Caco-2 (cell line): ENCODE data around the gene CPA2. TPM values are rescaled to one million over a fixed set of nuclear protein-coding genes. Genes with fewer than 3 reads are reported as not detected.
A peak's percentile ranks its signal among the peaks of the same experiment; 100 is the strongest.
"Not testable (repeated sequence)": the region's sequence is repeated elsewhere in the genome, so short reads cannot be mapped to it uniquely, and the experiment has no call there.

Experiments
- BruUV-seq: library from RNA; stranded (reverse); fragments of 400-500 nt; replicated peaks from 2 replicates; lab custom pipeline; 2021; lab: Mats Ljungman, UMichigan
- CTCF ChIA-PET: fragments of 300-600 bp; sonication (Branson Sonifier 250); formaldehyde crosslinking; loops from one replicate; lab custom pipeline; 2022; ENCODE audit warnings: antibody characterized with exemption; lab: Charles Lee
- POLR2A ChIA-PET: fragments of 300-600 bp; sonication (Branson Sonifier 250); formaldehyde crosslinking; loops from one replicate; lab custom pipeline; 2022; ENCODE audit warnings: antibody characterized with exemption; lab: Charles Lee
- DNase-seq, 2 experiments: peaks; one replicate each; pipeline versions ENCODE4 v3.0.0 to v3.0.0-alpha.2; 2020 to 2022
- H3K27me3 ChIP-seq: replicated peaks from 2 replicates; pipeline ENCODE4 v1.6.0; 2011; ENCODE audit warnings: low read length; ENCODE audit not compliant: control insufficient read depth, insufficient read depth
- H3K36me3 ChIP-seq: 2 replicates; pipeline ENCODE4 v1.5.1; 2011; ENCODE audit warnings: low read length; ENCODE audit not compliant: control insufficient read depth, insufficient read depth
- H3K4me1 ChIP-seq: fragments of 250-450 bp; sonication (Bioruptor Pico); 2 replicates; pipeline ENCODE4 v1.5.1; 2020; ENCODE audit warnings: mild to moderate bottlenecking
- H3K4me3 ChIP-seq: 2 replicates; pipeline ENCODE4 v1.5.1; 2011; ENCODE audit warnings: low read depth, mild to moderate bottlenecking, control low read depth, low read length
- H3K9me3 ChIP-seq: fragments of 250-450 bp; sonication (Bioruptor Pico); 2 replicates; pipeline ENCODE4 v1.5.1; 2020; ENCODE audit warnings: mild to moderate bottlenecking, moderate library complexity
- H3K27ac Mint-ChIP-seq: one replicate; pipeline ENCODE4 v1.8.0; 2022; ENCODE audit warnings: mixed read lengths; ENCODE audit not compliant: unreplicated experiment
- H3K27me3 Mint-ChIP-seq: one replicate; pipeline ENCODE4 v1.8.0; 2022; ENCODE audit warnings: mixed read lengths; ENCODE audit not compliant: insufficient read depth, unreplicated experiment
- H3K36me3 Mint-ChIP-seq: one replicate; pipeline ENCODE4 v1.8.0; 2022; ENCODE audit warnings: mild to moderate bottlenecking, mixed read lengths; ENCODE audit not compliant: insufficient read depth, unreplicated experiment
- H3K4me1 Mint-ChIP-seq: one replicate; pipeline ENCODE4 v1.8.0; 2022; ENCODE audit warnings: low read depth, mixed read lengths; ENCODE audit not compliant: unreplicated experiment
- H3K4me3 Mint-ChIP-seq: one replicate; pipeline ENCODE4 v1.8.0; 2022; ENCODE audit warnings: mild to moderate bottlenecking, moderate library complexity, mixed read lengths; ENCODE audit not compliant: unreplicated experiment
- H3K9me3 Mint-ChIP-seq: one replicate; pipeline ENCODE4 v1.8.0; 2022; ENCODE audit warnings: mixed read lengths; ENCODE audit not compliant: unreplicated experiment
- intact Hi-C: fragments of 100-400 bp; cut with micrococcal nuclease; formaldehyde crosslinking; loops from one replicate; pipeline ENCODE4 v1.10.0; 2022; ENCODE audit not compliant: unreplicated experiment
- total RNA-seq: library from RNA; stranded (reverse); gene quantifications from 2 replicates; pipeline ENCODE4 v1.2.3, GENCODE V29; 2022
- TF ChIP-seq, protein P1 (sequence below), 2 experiments: fragments of 200-600 bp in 1 of 2; IDR thresholded peaks; 1 replicate in 1 of 2; 2 replicates in 1 of 2; pipeline versions ENCODE4 v1.5.1 to v1.8.0; 2011 to 2022; ENCODE audit warnings: antibody characterized with exemption in 1 of 2, control low read depth in 1 of 2, inconsistent platforms in 1 of 2, low read depth in 1 of 2, low read length in 1 of 2, mild to moderate bottlenecking in 1 of 2, moderate library complexity in 1 of 2; ENCODE audit not compliant: insufficient read depth in 1 of 2, severe bottlenecking in 1 of 2, unreplicated experiment in 1 of 2

CPA2 gene
- total RNA-seq, 1 experiment from 2014 or later: 26.1 TPM

DNA sequence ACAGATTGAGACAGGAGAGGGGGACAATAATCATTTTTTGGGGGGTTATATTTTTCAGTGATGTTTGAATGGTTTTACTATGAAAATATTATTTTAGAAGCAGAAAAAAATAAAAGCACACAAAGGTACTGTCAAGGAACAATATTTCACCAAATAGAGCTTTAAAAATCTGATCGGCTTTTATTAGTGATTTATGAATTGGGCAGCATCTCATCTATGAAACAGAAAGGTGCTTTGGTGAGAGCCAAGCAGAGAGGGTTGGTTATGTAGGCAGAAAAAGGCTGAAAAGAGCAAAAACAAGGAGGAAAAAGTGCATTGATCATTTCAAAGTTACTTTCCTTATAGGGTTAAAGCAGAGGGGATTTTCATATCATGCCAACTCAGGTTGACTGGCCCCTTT is 26.4 kb upstream of the CPA2 start:
- Histone ChIP-seq H3K36me3 (no peaks in the 10 kb centered on the region), H3K9me3 (no peaks in the 10 kb centered on the region; the same call in 1 of the 2 replicates), H3K27me3 (no peaks in the 10 kb centered on the region), H3K4me1 (no peaks in the 10 kb centered on the region), H3K4me3 (no peak overlapping the region)
- BruUV-seq: no TSS peak
- TF ChIP-seq, protein P1, sequence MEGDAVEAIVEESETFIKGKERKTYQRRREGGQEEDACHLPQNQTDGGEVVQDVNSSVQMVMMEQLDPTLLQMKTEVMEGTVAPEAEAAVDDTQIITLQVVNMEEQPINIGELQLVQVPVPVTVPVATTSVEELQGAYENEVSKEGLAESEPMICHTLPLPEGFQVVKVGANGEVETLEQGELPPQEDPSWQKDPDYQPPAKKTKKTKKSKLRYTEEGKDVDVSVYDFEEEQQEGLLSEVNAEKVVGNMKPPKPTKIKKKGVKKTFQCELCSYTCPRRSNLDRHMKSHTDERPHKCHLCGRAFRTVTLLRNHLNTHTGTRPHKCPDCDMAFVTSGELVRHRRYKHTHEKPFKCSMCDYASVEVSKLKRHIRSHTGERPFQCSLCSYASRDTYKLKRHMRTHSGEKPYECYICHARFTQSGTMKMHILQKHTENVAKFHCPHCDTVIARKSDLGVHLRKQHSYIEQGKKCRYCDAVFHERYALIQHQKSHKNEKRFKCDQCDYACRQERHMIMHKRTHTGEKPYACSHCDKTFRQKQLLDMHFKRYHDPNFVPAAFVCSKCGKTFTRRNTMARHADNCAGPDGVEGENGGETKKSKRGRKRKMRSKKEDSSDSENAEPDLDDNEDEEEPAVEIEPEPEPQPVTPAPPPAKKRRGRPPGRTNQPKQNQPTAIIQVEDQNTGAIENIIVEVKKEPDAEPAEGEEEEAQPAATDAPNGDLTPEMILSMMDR (IDR thresholded peaks at IDR 0.05; ENCODE audit: insufficient read depth in 1 of 2, low read depth in 1 of 2, low read length in 1 of 2, severe bottlenecking in 1 of 2, unreplicated experiment in 1 of 2): no peak
- Mint-ChIP-seq H3K27me3 (peaks cover 3% of the 10 kb centered on the region), H3K36me3 (no peaks in the 10 kb centered on the region), H3K9me3 (no peaks in the 10 kb centered on the region), H3K4me3 (no peak overlapping the region), H3K27ac (no peak overlapping the region), H3K4me1 (no peaks in the 10 kb centered on the region)
- intact Hi-C loops: no loop called here
- DNase-seq: no peak
- ChIA-PET POLR2A (no interaction called here), CTCF (no interaction called here)

DNA sequence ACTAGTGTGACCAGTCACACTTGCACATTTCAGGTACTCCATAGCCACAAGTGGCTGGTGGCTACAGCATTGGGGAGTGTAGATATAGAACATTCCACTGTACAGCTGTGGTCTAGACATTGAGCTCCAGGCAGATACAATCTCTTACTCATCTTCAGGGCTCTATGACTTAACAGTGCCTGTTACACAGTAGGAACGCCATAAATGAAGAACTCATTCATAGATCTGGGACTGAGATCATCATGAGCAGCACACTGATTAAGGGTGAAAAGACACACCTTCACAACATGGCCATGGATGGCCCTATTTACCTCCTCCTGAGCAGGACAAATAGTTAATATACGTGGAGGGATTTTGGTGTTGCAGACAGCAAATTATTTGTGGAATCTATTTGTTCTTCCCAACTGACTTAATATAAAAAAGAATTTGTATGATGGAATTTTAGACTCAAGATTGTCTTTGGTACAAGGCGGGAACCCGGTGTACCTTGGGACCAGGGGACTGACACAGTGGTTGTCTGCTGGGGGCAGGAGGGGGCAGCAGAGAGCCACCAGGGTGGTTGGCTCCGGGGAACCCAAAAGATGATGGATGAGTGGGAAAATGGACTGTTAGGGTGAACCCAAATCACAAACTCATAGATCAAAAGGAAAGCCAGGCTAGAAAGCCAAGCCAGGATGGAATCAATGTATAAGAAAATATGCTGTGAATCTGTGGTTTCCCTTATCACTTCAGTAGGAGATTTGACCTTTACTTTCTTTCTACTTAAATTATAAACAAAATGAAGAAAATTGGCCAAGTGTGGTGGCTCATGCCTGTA is 24.3 kb upstream of the CPA2 start:
- Mint-ChIP-seq H3K27ac (no peak overlapping the region), H3K9me3 (peaks cover 12% of the 10 kb centered on the region), H3K4me3 (no peak overlapping the region), H3K36me3 (no peaks in the 10 kb centered on the region), H3K27me3 (no peaks in the 10 kb centered on the region), H3K4me1 (no peaks in the 10 kb centered on the region)
- intact Hi-C loops: loop anchor here (1.0 to 2.0 kb wide), 4 partner anchors 246 to 516 kb away; no protein-coding TSS in a partner anchor
- no peaks in the 10 kb centered on the region; the same call in 1 of the 2 replicates for H3K9me3 ChIP-seq
- DNase-seq: peak; percentile 58 to 79
- TF ChIP-seq, protein P1 (IDR thresholded peaks at IDR 0.05; ENCODE audit: insufficient read depth in 1 of 2, low read depth in 1 of 2, low read length in 1 of 2, severe bottlenecking in 1 of 2, unreplicated experiment in 1 of 2): peak; percentile 87 to 92
- CTCF ChIA-PET: no interaction called here
- no peaks in the 10 kb centered on the region for H3K36me3 ChIP-seq
- BruUV-seq: no TSS peak
- POLR2A ChIA-PET: no interaction called here
- no peaks in the 10 kb centered on the region for H3K4me1 ChIP-seq
- H3K27me3 ChIP-seq: no peaks in the 10 kb centered on the region
- no peak overlapping the region for H3K4me3 ChIP-seq

DNA sequence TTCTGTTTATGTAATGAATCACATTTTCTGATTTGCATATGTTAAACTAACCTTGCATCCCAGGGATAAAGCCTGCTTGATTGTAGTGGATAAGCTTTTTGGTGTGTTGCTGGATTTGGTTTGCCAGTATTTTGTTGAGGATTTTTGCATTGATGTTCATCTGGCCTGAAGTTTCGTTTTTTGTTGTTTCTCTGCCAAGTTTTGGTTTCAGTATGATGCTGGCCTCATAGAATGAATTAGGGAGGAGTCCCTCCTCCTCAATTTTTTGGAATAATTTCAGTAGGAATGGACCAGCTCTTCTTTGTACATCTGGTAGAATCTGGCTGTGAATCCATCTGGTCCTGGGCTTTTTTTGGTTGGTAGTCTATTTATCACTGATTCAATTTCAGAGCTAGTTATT is 23.2 kb upstream of the CPA2 start:
- H3K9me3 Mint-ChIP-seq: peaks cover 13% of the 10 kb centered on the region
- POLR2A ChIA-PET, BruUV-seq: not testable (repeated sequence)

DNA sequence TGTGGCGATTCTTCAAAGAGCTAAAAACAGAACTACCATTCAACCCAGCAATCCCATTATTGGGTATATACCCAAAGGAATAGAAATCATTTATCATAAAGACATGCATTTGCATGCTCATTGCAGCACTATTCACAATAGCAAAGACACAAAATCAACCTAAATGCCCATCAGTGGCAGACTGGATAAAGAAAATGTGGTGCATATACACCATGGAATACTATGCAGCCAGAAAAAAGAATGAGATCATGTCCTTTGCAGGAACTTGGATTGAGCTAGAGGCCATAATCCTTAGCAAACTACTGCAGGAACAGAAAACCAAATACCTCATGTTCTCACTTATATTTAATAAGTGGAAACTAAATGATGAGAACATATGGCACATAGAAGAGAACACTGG is 20.2 kb upstream of the CPA2 start:
- POLR2A ChIA-PET, H3K27ac Mint-ChIP-seq, H3K27me3 Mint-ChIP-seq, H3K9me3 ChIP-seq, CTCF ChIA-PET, H3K36me3 Mint-ChIP-seq, H3K36me3 ChIP-seq, DNase-seq, H3K4me3 Mint-ChIP-seq, intact Hi-C loops, H3K4me3 ChIP-seq, H3K4me1 ChIP-seq, BruUV-seq, H3K27me3 ChIP-seq, H3K4me1 Mint-ChIP-seq: not testable (repeated sequence)
- peaks cover 13% of the 10 kb centered on the region for H3K9me3 Mint-ChIP-seq

More for the DNA sequence above, 23.2 kb upstream of the CPA2 start:
- not testable (repeated sequence) for H3K27me3 Mint-ChIP-seq, H3K27me3 ChIP-seq, H3K27ac Mint-ChIP-seq, H3K4me1 Mint-ChIP-seq, DNase-seq, H3K9me3 ChIP-seq, H3K4me3 Mint-ChIP-seq, H3K36me3 ChIP-seq, H3K36me3 Mint-ChIP-seq, H3K4me1 ChIP-seq, H3K4me3 ChIP-seq
- CTCF ChIA-PET: interaction anchor here (0.6 kb wide), 1 partner anchor 421 kb away, joined by 3 read pairs; no protein-coding TSS in a partner anchor
- intact Hi-C loops: loop anchor here (2.0 kb wide), 1 partner anchor 245 kb away; no protein-coding TSS in a partner anchor

DNA sequence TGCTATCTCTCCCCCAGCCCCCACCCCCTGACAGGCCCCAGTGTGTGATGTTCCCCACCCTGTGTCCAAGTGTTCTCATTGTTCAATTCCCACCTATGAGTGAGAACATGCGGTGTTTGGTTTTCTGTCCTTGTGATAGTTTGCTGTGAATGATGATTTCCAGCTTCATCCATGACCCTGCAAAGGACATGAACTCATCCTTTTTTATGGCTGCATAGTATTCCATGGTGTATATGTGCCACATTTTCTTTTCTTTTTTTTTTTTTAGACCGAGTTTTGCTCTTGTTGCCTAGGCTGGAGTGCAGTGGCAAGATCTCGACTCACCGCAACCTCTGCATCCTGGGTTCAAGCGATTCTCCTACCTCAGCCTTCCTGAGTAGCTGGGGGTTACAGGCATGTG is 17.8 kb upstream of the CPA2 start:
- H3K36me3 ChIP-seq, H3K27me3 ChIP-seq, DNase-seq, H3K4me3 ChIP-seq, H3K4me3 Mint-ChIP-seq, H3K36me3 Mint-ChIP-seq, intact Hi-C loops, BruUV-seq, POLR2A ChIA-PET, H3K4me1 Mint-ChIP-seq, CTCF ChIA-PET, H3K27me3 Mint-ChIP-seq, H3K4me1 ChIP-seq, H3K9me3 ChIP-seq, H3K27ac Mint-ChIP-seq: not testable (repeated sequence)
- peaks cover 26% of the 10 kb centered on the region for H3K9me3 Mint-ChIP-seq
